ENCODE data around the gene PSMF1. TPM values are rescaled to one million over a fixed set of nuclear protein-coding genes. Genes with fewer than 3 reads are reported as not detected.

The PSMF1 gene
- total RNA-seq, 6 donors from 2014 or later: 36.7 to 158 (median 105) TPM

DNA sequence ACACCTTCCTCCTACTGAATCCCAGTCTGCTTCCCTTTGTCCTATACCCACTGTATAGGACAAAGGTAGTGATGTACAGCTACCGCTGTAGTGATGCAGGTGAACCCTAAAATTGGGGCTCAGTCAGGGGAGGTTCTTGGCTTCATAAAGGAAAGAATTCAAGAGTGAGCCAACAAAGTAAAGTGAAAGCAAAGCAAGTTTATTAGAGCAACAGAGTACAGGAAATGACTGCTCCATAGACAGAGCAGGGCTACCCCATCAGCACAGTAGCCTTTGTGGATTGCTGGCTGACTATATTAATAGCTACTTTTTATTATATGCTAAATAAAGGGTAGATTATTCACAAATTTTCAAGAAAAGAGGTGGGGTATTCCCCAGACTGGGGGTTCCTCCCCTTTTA is 81.6 kb downstream of the PSMF1 start:
- Histone ChIP-seq H3K36me3 (no peaks in the 10 kb centered on the region), H3K27me3 (no peaks in the 10 kb centered on the region), H3K4me3 (no peak overlapping the region), H3K9me3 (no peaks in the 10 kb centered on the region), H3K27ac (peak overlapping the region; percentile 60 to 77 (median 64)), H3K4me1 (peaks cover 0 to 11% (median 9%) of the 10 kb centered on the region in 4 donors)
- no peak for ATAC-seq (ENCODE audit: low FRiP score in 2 of 2)
- TF ChIP-seq POLR2AphosphoS5 (IDR thresholded peaks at IDR 0.05) (no peak), EP300 (IDR thresholded peaks at IDR 0.05) (no peak), POLR2A (IDR thresholded peaks at IDR 0.05) (no peak)
- TF ChIP-seq, protein P1, sequence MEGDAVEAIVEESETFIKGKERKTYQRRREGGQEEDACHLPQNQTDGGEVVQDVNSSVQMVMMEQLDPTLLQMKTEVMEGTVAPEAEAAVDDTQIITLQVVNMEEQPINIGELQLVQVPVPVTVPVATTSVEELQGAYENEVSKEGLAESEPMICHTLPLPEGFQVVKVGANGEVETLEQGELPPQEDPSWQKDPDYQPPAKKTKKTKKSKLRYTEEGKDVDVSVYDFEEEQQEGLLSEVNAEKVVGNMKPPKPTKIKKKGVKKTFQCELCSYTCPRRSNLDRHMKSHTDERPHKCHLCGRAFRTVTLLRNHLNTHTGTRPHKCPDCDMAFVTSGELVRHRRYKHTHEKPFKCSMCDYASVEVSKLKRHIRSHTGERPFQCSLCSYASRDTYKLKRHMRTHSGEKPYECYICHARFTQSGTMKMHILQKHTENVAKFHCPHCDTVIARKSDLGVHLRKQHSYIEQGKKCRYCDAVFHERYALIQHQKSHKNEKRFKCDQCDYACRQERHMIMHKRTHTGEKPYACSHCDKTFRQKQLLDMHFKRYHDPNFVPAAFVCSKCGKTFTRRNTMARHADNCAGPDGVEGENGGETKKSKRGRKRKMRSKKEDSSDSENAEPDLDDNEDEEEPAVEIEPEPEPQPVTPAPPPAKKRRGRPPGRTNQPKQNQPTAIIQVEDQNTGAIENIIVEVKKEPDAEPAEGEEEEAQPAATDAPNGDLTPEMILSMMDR (IDR thresholded peaks at IDR 0.05): no peak
- 85 to 94% methylated on average over 1 of the region's 1 CpG for WGBS, 2 donors
- DNase-seq: no peak

DNA sequence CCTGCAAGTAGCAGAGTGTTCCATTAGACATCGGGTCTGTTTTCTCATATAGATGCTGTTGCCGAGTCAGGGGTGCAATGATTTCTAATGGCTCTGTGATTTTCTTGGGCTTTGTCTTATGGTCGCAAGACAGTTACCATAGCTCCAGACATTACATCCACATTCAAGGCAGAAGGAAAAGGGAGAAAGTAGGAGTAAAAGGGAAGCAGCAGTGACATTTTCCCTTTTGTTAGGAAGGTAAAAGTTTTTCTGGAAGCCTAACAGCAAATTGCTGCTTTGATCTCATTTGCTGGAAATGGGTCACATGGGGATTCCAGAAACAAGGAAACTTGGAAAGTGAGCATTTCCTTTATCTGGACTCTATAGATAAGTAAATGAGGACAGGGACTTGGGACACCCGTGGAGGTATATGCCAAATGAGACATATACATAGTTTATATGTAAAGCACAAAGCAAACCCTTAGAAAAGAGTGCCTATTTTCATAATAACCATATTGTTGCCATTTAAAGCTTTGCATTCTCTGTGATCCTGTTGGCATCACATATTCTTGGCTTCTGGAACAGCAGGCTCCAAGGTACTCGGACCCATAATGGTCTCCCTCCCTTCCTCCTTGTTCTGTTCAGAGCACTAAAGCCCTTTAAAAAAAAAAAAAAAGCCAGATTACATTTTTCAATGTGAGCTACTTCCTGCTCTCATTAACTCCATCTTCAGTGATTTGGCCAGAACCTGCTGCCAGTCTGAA is 84.5 kb downstream of the PSMF1 start, which contains the start of gene C20orf202:
TSS of gene C20orf202 (plus strand) at position 693 of the 743 bp plus-strand sequence. CDS start 132 bp downstream, outside the sequence.
- Histone ChIP-seq H3K36me3 (no peaks in the 10 kb centered on the region), H3K27ac (peak within 1 kb of the TSS; percentile 3 to 69 (median 50)), H3K4me1 (peaks cover 0 to 11% (median 11%) of the 10 kb centered on the region in 4 donors), H3K27me3 (no peaks in the 10 kb centered on the region), H3K4me3 (no peak within 1 kb of the TSS), H3K9me3 (no peaks in the 10 kb centered on the region)
- no peak for ATAC-seq (ENCODE audit: low FRiP score in 2 of 2)
- DNase-seq: no peak
- TF ChIP-seq POLR2A (IDR thresholded peaks at IDR 0.05) (no peak), POLR2AphosphoS5 (IDR thresholded peaks at IDR 0.05) (no peak), EP300 (IDR thresholded peaks at IDR 0.05) (no peak)
- TF ChIP-seq, protein P1 (IDR thresholded peaks at IDR 0.05): no peak
- 63 to 67% methylated on average over 5 of the region's 5 CpGs for WGBS, 2 donors

DNA sequence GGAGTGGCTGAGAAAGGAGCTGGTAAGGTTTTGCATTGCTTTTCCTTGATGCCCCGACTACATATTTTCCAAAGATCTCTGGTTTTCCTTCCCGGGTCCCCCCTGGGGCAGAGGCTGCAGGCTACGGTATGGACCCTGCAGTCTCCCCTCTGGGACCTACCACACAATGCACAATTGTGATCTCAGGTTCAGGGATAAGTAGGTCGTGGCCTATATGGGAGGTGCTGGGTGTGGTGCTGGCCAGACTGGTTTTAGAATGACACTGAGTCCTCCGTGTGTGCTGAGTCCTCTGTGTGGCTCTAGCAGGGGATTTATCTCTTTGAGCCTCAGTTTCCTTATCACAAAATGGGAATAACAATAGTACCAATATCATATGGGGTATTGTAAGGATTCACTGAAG is 85.2 kb downstream of the PSMF1 start:
- no peaks in the 10 kb centered on the region for H3K27me3 ChIP-seq
- ATAC-seq (ENCODE audit: low FRiP score in 2 of 2) (no peak), DNase-seq (no peak)
- TF ChIP-seq EP300 (IDR thresholded peaks at IDR 0.05) (no peak), POLR2AphosphoS5 (IDR thresholded peaks at IDR 0.05) (no peak), POLR2A (IDR thresholded peaks at IDR 0.05) (no peak)
- TF ChIP-seq, protein P1 (IDR thresholded peaks at IDR 0.05): no peak
- peak overlapping the region in 3 of 4 donors; percentile 3 to 69 (median 64) for H3K27ac ChIP-seq
- H3K4me1 ChIP-seq: peaks cover 0 to 11% (median 11%) of the 10 kb centered on the region in 4 donors
- H3K36me3 ChIP-seq: no peaks in the 10 kb centered on the region
- WGBS, 2 donors: 71 to 75% methylated on average over 4 to 5 of the region's 5 CpGs
- no peak overlapping the region for H3K4me3 ChIP-seq
- H3K9me3 ChIP-seq: no peaks in the 10 kb centered on the region

DNA sequence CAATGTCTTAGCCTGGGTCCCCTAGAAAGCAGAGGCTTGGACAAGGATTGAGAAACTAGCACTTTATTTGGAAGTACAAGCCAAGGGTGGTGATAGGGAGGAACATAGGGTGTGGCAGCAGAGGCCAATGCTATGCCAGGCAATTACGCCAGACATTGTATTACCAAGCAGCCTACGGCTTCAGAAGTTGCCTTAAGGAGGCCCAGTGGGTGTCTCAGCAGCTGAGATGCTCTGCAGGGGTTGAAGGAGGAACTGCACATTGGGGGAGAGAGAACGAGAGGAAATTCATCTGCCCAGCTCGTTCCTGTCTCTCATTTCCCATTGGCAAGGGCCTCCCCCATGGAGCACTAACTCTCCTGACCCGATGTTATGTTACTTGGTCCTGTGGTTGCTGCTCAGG is 85.7 kb downstream of the PSMF1 start:
- WGBS, 2 donors: 32 to 69% methylated on average over 5 of the region's 5 CpGs
- Histone ChIP-seq H3K27ac (peak overlapping the region; percentile 3 to 69 (median 50)), H3K9me3 (no peaks in the 10 kb centered on the region), H3K36me3 (no peaks in the 10 kb centered on the region), H3K4me1 (peaks cover 0 to 11% (median 11%) of the 10 kb centered on the region in 4 donors), H3K4me3 (no peak overlapping the region), H3K27me3 (no peaks in the 10 kb centered on the region)
- TF ChIP-seq EP300 (IDR thresholded peaks at IDR 0.05): no peak
- TF ChIP-seq, protein P1 (IDR thresholded peaks at IDR 0.05): peak in 1 of 6 experiments; percentile 17
- peak in 1 of 2 donors; percentile 61 for ATAC-seq (ENCODE audit: low FRiP score in 2 of 2)
- no peak for DNase-seq

Measured in upper lobe of left lung (tissue), 6 donors.